ENCODE data around the gene SLC35B1.

SLC35B1 gene

GRCh38 chr17:49707608-49708514 lies at the start of gene SLC35B1:
TSS of gene SLC35B1 (minus strand) at chr17:49707964. CDS start at chr17:49707833, 131 bp downstream.
- in situ Hi-C loops (cut with MboI; ENCODE audit: low sequenced_read_pairs, unreplicated experiment), result loop anchor here (10.0 kb wide), 1 partner anchor 77 kb away; the partner anchor contains the start of gene KAT7
- TF ChIP-seq CTCF (IDR thresholded peaks at IDR 0.05; ENCODE audit: borderline replicate concordance, control extremely low read depth, extremely low read depth, insufficient read depth, missing control alignments), result peak; percentile 96
- peak; percentile 99 for DNase-seq (ENCODE audit: low spot score)

- no peak for DNase-seq (ENCODE audit: low spot score)
- in situ Hi-C loops (cut with MboI; ENCODE audit: low sequenced_read_pairs, unreplicated experiment), result no loop called here
- no peak for TF ChIP-seq CTCF (IDR thresholded peaks at IDR 0.05; ENCODE audit: borderline replicate concordance, control extremely low read depth, extremely low read depth, insufficient read depth, missing control alignments)
Measured at GRCh38 chr17:49757151-49757777, 49.5 kb upstream of the SLC35B1 start.

GRCh38 chr17:49756323-49757150 lies 48.8 kb upstream of the SLC35B1 start:
- no peak for DNase-seq (ENCODE audit: low spot score)
- no peak for TF ChIP-seq CTCF (IDR thresholded peaks at IDR 0.05; ENCODE audit: borderline replicate concordance, control extremely low read depth, extremely low read depth, insufficient read depth, missing control alignments)
- in situ Hi-C loops (cut with MboI; ENCODE audit: low sequenced_read_pairs, unreplicated experiment), result no loop called here

GRCh38 chr17:49755663-49756283 lies 48.0 kb upstream of the SLC35B1 start:
- in situ Hi-C loops (cut with MboI; ENCODE audit: low sequenced_read_pairs, unreplicated experiment), result no loop called here
- no peak for DNase-seq (ENCODE audit: low spot score)
- no peak for TF ChIP-seq CTCF (IDR thresholded peaks at IDR 0.05; ENCODE audit: borderline replicate concordance, control extremely low read depth, extremely low read depth, insufficient read depth, missing control alignments)

- TF ChIP-seq CTCF (IDR thresholded peaks at IDR 0.05; ENCODE audit: borderline replicate concordance, control extremely low read depth, extremely low read depth, insufficient read depth, missing control alignments), result no peak
- no peak for DNase-seq (ENCODE audit: low spot score)
- in situ Hi-C loops (cut with MboI; ENCODE audit: low sequenced_read_pairs, unreplicated experiment), result no loop called here
Measured at GRCh38 chr17:49753959-49754391, 46.2 kb upstream of the SLC35B1 start.

GRCh38 chr17:49752508-49752907 lies 44.7 kb upstream of the SLC35B1 start:
- DNase-seq (ENCODE audit: low spot score), result no peak
- TF ChIP-seq CTCF (IDR thresholded peaks at IDR 0.05; ENCODE audit: borderline replicate concordance, control extremely low read depth, extremely low read depth, insufficient read depth, missing control alignments), result no peak
- in situ Hi-C loops (cut with MboI; ENCODE audit: low sequenced_read_pairs, unreplicated experiment), result no loop called here

Measured in GM13976 (cell line).